Lower lobe of right lung (tissue), 2 donors: ENCODE data around the gene EYA2. TPM values are rescaled to one million over a fixed set of nuclear protein-coding genes. Genes with fewer than 3 reads are reported as not detected.
"Not testable (repeated sequence)": the region's sequence is repeated elsewhere in the genome, so short reads cannot be mapped to it uniquely, and the experiment has no call there.

Source experiments
- ATAC-seq, 2 donors: fragments of 200-7000 bp; cut with Tn5 transposase; one replicate each; pipeline ENCODE4 v1.9.1; 2020 to 2022; ENCODE audit warnings: mild to moderate bottlenecking in 2 of 2, moderate library complexity in 2 of 2
- DNase-seq: peaks from one replicate; pipeline ENCODE4 v3.0.0-alpha.2; 2020
- H3K27ac ChIP-seq: fragments of 200-600 bp; one replicate; pipeline ENCODE4 v1.8.0; 2022
- H3K27me3 ChIP-seq: fragments of 200-600 bp; one replicate; pipeline ENCODE4 v1.8.0; 2022; ENCODE audit warnings: low read depth
- H3K36me3 ChIP-seq: fragments of 200-600 bp; one replicate; pipeline ENCODE4 v1.8.0; 2022; ENCODE audit warnings: mild to moderate bottlenecking
- H3K4me1 ChIP-seq: fragments of 200-600 bp; one replicate; pipeline ENCODE4 v1.8.0; 2022
- H3K4me3 ChIP-seq: fragments of 200-600 bp; one replicate; pipeline ENCODE4 v1.8.0; 2022; ENCODE audit warnings: mild to moderate bottlenecking
- H3K9me3 ChIP-seq: fragments of 200-600 bp; one replicate; pipeline ENCODE4 v1.8.0; 2022
- CTCF ChIP-seq: fragments of 200-600 bp; IDR thresholded peaks from one replicate; pipeline ENCODE4 v1.8.0; 2022; ENCODE audit warnings: antibody characterized with exemption, mild to moderate bottlenecking
- intact Hi-C: fragments of 100-400 bp; cut with DNase I; formaldehyde crosslinking; loops from one replicate; pipeline ENCODE4 v1.11.0; 2022
- total RNA-seq: library from RNA; stranded (reverse); fragmentation: NEBNext Ultra II Directional; extraction: Animal tissue kit (Norgen Biotek cat#: 25700); gene quantifications from one replicate; pipeline ENCODE4 v1.2.1, GENCODE V29; 2021
- donor health status: DM: no; HTN: yes; CAD: no; lungs with severe emphysema.

Gene EYA2
- total RNA-seq, 1 donor from 2014 or later: 3.5 TPM

- DNase-seq (no peak), ATAC-seq (no peak)
- intact Hi-C loops: no loop called here
- Histone ChIP-seq H3K36me3 (no peaks in the 10 kb centered on the region), H3K27ac (no peak overlapping the region), H3K4me1 (no peaks in the 10 kb centered on the region), H3K27me3 (peaks cover 13% of the 10 kb centered on the region), H3K4me3 (no peak overlapping the region), H3K9me3 (no peaks in the 10 kb centered on the region)
- TF ChIP-seq CTCF: no peak
These were observed 20.2 kb downstream of the EYA2 start for GRCh38 chr20:46914789-46915379.

- Histone ChIP-seq H3K36me3 (no peaks in the 10 kb centered on the region), H3K27me3 (peaks cover 13% of the 10 kb centered on the region), H3K9me3 (no peaks in the 10 kb centered on the region), H3K27ac (no peak overlapping the region), H3K4me1 (no peaks in the 10 kb centered on the region), H3K4me3 (no peak overlapping the region)
- ATAC-seq: no peak
- no peak for DNase-seq
- intact Hi-C loops: no loop called here
- TF ChIP-seq CTCF: no peak
These were observed 21.1 kb downstream of the EYA2 start for GRCh38 chr20:46915575-46916257.

GRCh38 chr20:46916258-46916603 lies 21.6 kb downstream of the EYA2 start:
- intact Hi-C loops: no loop called here
- Histone ChIP-seq H3K27ac (no peak overlapping the region), H3K27me3 (peaks cover 13% of the 10 kb centered on the region), H3K4me1 (no peaks in the 10 kb centered on the region), H3K9me3 (no peaks in the 10 kb centered on the region), H3K36me3 (no peaks in the 10 kb centered on the region), H3K4me3 (no peak overlapping the region)
- ATAC-seq (no peak), DNase-seq (no peak)
- no peak for TF ChIP-seq CTCF

- no peak overlapping the region for H3K4me3 ChIP-seq
- DNase-seq (no peak), ATAC-seq (no peak)
- H3K4me1 ChIP-seq: no peaks in the 10 kb centered on the region
- H3K9me3 ChIP-seq: no peaks in the 10 kb centered on the region
- H3K27me3 ChIP-seq: peaks cover 13% of the 10 kb centered on the region
- intact Hi-C loops: no loop called here
- H3K36me3 ChIP-seq: no peaks in the 10 kb centered on the region
- no peak for TF ChIP-seq CTCF
- H3K27ac ChIP-seq: no peak overlapping the region
These were observed 22.5 kb downstream of the EYA2 start for GRCh38 chr20:46917155-46917554.

- DNase-seq (no peak), ATAC-seq (no peak)
- no peaks in the 10 kb centered on the region for H3K9me3 ChIP-seq
- H3K36me3 ChIP-seq: no peaks in the 10 kb centered on the region
- H3K27ac ChIP-seq: no peak overlapping the region
- H3K4me3 ChIP-seq: no peak overlapping the region
- H3K27me3 ChIP-seq: peaks cover 10% of the 10 kb centered on the region
- intact Hi-C loops: no loop called here
- TF ChIP-seq CTCF: no peak
- no peaks in the 10 kb centered on the region for H3K4me1 ChIP-seq
These were observed 25.5 kb downstream of the EYA2 start for GRCh38 chr20:46920114-46920513.

GRCh38 chr20:46922841-46923240 lies 28.2 kb downstream of the EYA2 start:
- ATAC-seq, intact Hi-C loops, H3K4me3 ChIP-seq, H3K9me3 ChIP-seq, H3K4me1 ChIP-seq, H3K36me3 ChIP-seq, H3K27ac ChIP-seq, H3K27me3 ChIP-seq, DNase-seq: not testable (repeated sequence)
